22Rv1 (cell line): ENCODE data around the gene PTPRD.

Experiments used
- CTCF ChIP-seq: fragments of 450-650 bp; IDR thresholded peaks from 2 replicates; pipeline ENCODE4 v1.5.1; 2017; ENCODE audit warnings: mild to moderate bottlenecking
- ZFX ChIP-seq: fragments of 450-650 bp; IDR thresholded peaks from 2 replicates; pipeline ENCODE4 v1.6.1; 2017; ENCODE audit warnings: antibody characterized with exemption, borderline replicate concordance

- TF ChIP-seq CTCF (no peak), ZFX (no peak)
Measured at GRCh38 chr9:8863886-8864544, 1748.8 kb downstream of the PTPRD start.
